Breast epithelium (tissue), 3 donors: Measurements from ENCODE around the gene SIVA1.

Source experiments
- CTCF ChIP-seq, 3 donors: fragments of 450-650 bp; IDR thresholded peaks; one replicate each; pipeline ENCODE4 v1.5.1; 2016 to 2017; ENCODE audit warnings: antibody characterized with exemption in 3 of 3, mild to moderate bottlenecking in 3 of 3, moderate library complexity in 3 of 3
- POLR2A ChIP-seq: fragments of 450-650 bp; IDR thresholded peaks from one replicate; pipeline ENCODE4 v1.6.1; 2016; ENCODE audit warnings: antibody characterized with exemption, mild to moderate bottlenecking, moderate library complexity
- POLR2AphosphoS5 ChIP-seq, 3 donors: sonication (generic); formaldehyde crosslinking; IDR thresholded peaks; one replicate each; pipeline ENCODE4 v1.6.1; 2017; ENCODE audit warnings: antibody characterized with exemption in 3 of 3

GRCh38 chr14:104722938-104723650 is 29.9 kb upstream of the SIVA1 start:
- no peak for TF ChIP-seq CTCF (IDR thresholded peaks at IDR 0.05)
- no peak for TF ChIP-seq POLR2AphosphoS5 (IDR thresholded peaks at IDR 0.05)
- no peak for TF ChIP-seq POLR2A
